Measurements from ENCODE around the gene RAVER1. TPM values are rescaled to one million over a fixed set of nuclear protein-coding genes. Genes with fewer than 3 reads are reported as not detected.
"Not testable (repeated sequence)": the region's sequence is repeated elsewhere in the genome, so short reads cannot be mapped to it uniquely, and the experiment has no call there.

The RAVER1 gene
- total RNA-seq, 1 donor from 2014 or later, result 10.1 TPM

DNA sequence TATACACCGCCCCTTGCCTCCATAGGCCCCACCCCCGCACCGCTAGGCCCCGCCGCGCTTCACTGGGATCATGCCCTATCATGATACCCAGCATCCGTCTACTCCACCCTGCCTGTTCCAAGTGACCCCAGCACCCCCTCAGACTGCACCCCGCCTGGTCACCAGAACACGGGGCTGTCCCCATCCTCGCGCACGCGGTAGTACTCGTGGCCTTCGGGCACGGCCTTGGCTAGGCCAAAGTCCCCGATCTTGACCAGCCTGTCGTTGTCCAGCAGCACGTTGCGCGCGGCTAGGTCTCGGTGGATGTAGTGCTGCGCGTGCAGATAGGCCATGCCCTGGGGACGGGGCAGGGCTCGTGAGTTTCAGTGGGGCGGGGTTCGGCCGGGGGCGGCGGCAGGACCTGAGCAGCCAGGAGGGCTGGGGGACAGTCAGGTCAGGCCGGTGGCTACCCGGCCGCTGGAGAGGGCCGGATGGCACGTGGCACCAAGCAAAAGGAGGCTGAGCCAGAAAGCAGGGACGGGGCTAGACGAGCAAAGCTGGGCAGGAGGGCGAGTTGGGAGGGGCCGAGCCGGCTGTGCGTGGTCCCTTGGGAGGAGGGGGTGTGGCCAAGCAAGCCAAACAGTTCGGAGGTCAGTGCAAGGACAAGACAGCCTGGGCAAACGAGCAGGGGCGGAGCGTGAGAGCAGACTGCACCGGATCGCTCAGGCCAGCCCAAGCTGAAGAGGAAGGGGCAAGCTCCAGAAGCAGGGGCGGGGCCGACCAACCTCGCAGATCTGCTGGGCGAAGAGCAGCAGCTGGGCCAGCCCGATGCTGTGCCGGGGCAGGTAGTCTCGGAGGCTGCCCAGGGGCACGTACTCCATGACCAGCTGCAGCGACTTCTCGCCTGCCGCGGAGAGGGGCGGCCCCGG lies 19.7 kb upstream of the RAVER1 start:
- ATAC-seq (peak; percentile 88), DNase-seq (ENCODE audit: missing footprints) (peak; percentile 86)
- intact Hi-C loops (cut with DNase I), result loop anchor here (1.0 kb wide), 1 partner anchor 20 kb away; the partner anchor contains the start of gene RAVER1

DNA sequence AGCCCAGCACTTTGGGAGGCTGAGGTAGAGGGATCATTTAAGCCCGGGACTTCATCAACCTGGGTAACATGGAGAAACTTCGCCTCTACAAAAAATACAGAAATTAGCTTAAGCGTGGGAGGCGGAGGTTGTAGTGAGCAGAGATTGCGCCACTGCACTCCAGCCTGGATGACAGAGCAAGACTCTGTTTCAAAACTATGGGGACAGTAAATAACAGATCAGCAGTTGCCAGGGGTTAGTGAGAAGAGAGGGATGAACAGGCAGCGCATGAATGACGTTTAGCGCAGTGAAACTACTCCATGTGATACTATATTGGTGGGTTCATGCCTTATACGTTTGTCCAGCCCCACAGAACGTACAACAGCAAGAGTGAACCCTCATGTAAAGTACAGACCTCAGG lies 13.2 kb upstream of the RAVER1 start:
- DNase-seq (ENCODE audit: missing footprints) (peak; percentile 83), ATAC-seq (peak; percentile 69)
- intact Hi-C loops (cut with DNase I), result no loop called here

DNA sequence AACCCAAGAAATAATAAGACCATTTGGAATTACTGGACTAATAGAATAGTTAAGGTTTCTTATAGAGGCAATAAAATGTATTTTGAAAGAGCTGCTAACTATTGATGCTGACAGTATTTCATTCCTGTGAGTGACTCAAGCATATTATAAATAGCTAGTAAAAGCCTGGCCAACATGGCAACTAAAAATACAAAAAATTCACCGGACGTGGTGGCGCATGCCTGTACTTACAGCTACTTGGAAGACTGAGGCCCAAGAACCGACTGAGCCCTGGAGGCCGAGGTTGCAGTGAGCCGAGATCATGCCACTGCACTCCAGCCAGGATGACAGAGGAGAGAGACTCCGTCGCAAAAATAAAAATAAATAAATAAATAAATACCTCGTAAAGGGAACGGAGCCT lies 11.5 kb upstream of the RAVER1 start:
- ATAC-seq (no peak), DNase-seq (ENCODE audit: missing footprints) (no peak)
- intact Hi-C loops (cut with DNase I), result no loop called here

DNA sequence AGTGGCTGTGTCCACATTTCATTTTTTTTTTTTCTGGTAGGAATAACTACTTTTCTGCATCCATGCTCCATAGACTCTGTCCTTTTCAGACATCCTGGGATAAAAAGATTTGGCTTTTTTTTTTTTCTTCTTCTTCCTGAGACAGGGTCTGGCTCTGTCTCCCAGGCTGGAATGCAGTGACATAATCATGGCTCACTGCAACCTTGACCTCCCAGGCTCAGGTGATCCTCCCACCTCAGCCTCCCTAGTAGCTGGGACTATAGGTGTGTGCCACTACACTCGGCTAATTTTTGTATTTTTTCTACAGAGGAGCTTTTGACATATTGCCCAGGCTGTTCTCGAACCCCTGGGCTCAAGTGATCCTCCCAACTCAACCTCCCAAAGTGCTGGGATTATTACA lies 10.2 kb upstream of the RAVER1 start:
- no peak for DNase-seq (ENCODE audit: missing footprints)
- ATAC-seq, result no peak
- intact Hi-C loops (cut with DNase I), result no loop called here

DNA sequence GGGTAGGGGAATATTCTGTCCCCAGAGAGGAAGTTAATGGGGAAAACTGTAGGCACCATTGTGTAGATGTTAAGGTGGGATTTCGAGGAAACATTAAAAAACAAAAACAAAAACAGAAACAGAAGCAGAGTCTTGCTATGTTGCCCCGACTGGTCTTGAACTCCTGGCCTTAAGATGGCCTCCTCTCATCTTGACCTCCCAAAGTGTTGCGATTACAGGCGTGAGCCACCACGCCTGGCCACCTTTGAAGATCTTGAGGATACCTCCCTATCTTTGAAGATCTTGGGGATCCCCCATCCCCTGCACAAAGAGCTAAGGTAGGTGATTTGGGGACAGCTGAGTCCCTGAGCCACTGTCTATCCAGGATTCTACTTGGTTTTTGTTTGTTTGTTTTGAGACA lies 6.6 kb upstream of the RAVER1 start:
- DNase-seq (ENCODE audit: missing footprints), result no peak
- intact Hi-C loops (cut with DNase I), result no loop called here
- ATAC-seq, result no peak

DNA sequence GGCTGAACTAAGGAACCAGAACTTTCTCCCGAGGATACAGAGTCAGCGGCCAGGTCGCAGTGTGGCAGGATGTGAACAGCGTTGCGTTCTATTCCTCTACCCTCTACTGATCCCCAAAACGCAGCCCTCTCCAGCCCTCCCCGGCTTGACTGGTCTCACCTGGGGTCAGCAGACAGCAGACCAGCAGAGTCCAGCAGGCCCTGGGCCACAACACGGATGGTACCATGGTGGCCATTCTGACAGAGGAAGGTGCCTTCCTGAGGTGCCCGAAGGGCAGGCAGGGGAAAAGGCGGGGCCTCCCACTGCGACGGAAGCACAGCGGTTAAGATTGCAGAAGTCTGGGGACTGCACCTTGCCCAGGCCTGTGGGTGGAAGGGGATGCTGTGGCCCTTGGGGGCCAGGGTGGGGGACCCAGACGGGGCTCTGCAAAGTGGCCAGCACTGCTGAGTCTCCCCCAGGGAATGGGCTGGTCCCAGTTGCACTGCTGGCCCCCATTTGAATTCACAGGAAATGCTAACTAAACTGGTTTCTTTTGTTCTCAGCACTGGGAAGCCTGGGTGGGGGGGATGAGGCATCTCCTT lies 6.1 kb upstream of the RAVER1 start, which contains the start of gene ICAM3:
Gene ICAM3 (minus strand): TSS at position 245 of the 581 bp plus-strand sequence. CDS start 10 bp downstream, at position 235.
- no peak for ATAC-seq
- DNase-seq (ENCODE audit: missing footprints), result peak; percentile 83
- intact Hi-C loops (cut with DNase I), result no loop called here

DNA sequence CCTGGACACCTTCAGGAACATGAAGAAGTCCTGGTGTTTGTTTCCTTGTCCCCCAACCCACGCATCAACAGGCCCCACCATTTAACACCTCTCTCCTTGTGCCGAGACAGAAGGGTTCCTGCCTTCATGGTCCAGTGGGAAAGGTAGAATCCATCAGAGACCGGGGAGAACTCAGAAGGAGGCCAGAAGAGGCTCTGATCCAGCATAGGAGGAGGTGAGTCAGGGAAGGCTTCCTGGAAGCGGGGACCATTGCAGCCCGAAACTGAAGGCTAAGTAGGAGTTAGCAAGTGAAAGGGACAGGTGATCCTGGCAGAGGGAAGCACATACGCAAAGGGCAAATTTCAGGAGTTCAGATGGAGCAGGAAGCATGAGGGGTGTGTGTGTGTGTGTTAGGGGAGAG lies 5.6 kb upstream of the RAVER1 start:
- intact Hi-C loops (cut with DNase I), result no loop called here
- no peak for ATAC-seq
- DNase-seq (ENCODE audit: missing footprints), result peak; percentile 22

DNA sequence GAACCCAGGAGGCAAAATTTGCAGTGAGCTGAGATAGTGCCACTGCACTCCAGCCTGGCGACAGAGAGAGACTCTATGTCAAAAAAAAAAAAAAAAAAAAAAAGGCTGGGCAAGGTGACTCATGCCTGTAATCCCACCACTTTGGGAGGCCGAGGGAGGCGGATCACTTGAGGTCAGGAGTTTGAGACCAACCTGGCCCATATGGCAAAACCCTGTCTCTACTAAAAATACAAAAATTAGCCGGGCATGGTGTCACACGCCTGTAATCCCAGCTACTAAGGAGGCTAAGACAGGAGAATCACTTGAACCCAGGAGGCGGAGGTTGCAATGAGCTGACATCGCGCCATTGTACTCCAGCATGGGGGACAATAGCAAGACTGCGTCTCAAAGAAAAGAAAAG lies 3.4 kb upstream of the RAVER1 start:
- ATAC-seq; intact Hi-C loops (cut with DNase I): not testable (repeated sequence)
- peak; percentile 32 for DNase-seq (ENCODE audit: missing footprints)

DNA sequence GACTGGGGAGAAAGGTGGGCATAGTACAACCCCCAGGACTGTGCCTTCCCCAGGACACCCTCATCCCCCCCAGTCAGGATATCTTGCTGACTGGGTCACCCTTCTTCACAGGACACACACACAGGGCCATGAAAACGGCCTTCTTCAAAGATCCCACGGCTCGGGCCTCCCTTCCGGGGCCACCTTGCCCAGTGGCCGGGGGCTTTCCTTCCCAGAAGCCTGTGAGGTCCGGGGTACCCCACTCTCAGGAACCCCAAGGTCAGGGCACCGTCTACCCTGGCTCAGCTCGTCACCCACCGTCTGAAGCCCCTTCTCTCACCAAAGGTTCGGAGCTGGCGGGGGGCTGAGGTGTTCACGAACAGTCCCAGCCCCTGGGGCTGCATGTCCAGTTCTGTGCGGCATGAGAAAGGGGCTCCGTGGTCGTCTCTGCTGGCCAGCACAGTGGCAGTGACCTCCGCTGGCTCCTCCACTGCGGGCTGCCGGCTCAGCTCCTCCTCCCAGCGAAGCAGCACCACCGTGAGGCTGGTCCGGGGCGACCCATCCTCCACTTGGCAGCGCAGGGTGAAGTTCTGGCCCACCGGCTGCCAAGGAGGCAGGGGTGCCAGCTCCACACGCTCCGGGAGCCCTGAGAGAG lies 2.1 kb upstream of the RAVER1 start:
- peak; percentile 62 for DNase-seq (ENCODE audit: missing footprints)
- intact Hi-C loops (cut with DNase I), result no loop called here
- peak; percentile 8 for ATAC-seq

DNA sequence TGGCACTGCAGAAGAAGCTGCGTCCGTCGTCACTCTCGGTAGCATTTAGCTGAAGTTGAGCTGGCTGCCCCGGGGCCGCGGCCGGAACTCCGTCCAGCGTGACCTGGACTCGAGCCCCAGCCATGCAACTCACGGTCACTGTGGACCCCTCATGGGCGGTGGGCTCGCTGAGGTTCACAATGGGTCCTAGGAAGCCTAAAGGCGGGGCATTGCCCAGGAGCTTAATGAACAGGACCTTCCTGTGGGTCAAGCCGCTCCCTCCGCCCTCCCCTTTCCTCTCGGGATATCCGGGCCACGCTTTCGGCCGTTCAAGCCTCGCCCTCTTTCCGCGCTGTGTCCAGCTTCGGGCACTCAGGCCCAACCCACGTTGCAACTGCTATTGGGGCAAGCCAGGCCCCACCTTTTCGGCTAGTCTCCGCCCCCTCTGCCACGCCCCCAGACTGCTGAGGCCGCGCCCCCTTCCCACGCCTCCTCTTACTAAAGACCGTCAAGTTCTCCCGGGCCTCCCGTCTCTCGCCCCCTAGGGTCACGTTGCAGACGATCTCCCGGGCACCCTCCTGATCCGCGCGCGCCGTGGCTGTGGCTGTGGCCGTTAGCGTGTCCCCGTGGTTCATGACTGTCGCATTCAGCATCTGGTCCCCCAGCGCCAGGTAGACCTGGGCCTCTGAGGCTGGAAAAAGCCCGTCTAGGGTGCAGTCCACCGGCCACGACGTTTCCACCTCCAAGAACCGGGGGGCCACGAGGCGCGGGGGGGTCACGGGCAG lies 1.4 kb upstream of the RAVER1 start:
- intact Hi-C loops (cut with DNase I), result no loop called here
- DNase-seq (ENCODE audit: missing footprints), result peak; percentile 95
- peak; percentile 93 for ATAC-seq

DNA sequence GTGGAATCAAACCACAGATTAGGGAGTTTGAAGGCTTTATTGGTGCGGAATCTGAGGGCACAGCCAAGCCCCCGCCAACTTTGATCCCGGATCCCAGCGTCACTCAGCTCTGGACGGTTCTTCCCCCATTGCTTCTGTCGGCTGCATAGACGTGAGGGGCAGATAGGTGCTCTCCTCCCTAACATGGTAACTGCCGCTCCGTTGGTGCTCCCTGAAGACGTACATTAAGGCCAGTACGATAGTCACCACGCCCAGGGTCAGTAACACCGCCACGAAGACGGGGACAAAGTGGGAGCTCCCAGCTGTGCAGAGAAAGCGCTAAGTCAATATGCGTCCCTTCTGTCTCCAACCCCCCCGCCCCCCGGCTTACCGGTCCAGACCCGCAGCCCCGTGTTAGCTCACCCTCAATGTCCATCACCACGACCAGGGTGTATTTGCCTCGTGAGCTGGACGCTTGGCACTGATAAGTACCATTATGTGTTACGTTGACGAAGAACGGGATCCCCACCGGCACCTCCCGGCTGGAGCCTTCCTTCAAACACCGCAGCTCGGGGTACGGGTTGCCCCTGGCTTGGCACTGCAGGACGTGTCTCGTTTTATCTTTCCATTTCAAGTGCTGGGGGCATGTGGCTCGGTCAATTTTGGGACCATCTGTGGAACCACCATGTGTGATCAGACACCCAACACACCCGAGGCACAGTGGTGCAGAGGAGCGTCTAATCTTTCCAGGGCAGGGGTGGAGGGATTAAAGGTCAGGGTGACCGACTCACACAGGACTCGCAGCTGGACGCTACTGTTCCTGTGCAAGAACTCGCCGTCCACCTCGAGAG lies 644 bp upstream of the RAVER1 start:
- ATAC-seq, result no peak

DNA sequence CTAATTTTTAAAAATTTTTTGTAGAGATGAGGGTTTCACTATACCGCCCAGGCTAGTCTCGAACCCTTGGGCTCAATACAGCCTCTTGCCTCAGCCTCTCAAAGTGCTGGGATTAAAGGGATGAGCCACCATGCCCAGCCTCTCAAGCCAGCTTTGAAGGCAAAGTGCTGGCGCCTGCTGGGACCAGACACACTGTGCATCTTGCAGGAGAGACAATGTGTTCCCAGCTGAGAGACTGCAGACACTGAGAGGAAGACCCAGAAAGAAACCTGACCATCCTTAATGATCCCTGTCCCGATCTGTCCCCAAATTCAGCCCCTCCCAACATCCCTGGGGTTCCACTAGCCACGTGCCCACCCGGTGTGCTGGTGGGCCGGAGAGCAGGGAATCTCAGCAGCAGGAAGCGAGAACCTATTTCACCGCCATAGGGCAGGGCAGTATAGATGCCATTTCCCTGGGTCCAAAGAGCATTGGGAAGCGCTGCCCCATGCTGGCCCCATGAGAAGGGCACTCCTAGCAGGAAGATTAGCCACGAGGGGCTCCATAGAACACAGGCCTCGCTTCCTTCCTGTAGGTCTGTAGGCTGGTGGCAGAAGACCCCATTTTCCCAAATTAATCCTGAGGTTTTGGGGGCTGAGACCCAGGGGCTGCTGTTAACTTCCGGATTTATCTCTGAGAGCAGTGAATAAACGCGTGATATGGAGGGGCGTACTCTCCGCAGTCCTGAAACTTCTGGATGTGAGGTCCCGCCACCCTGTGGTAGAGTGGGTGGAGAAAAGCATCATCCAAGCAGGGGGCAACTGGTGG lies 968 bp downstream of the RAVER1 start:
- DNase-seq (ENCODE audit: missing footprints) (peak; percentile 32), ATAC-seq (no peak)
- intact Hi-C loops (cut with DNase I), result loop anchor here (2.0 kb wide), 1 partner anchor 62 kb away; the partner anchor contains the start of gene ICAM1

More for the DNA sequence above, 644 bp upstream of the RAVER1 start:
- DNase-seq (ENCODE audit: missing footprints), result peak; percentile 61
- intact Hi-C loops (cut with DNase I), result loop anchor here (1.0 to 2.0 kb wide), 3 partner anchors 19 to 63 kb away; partner anchors contain the start of genes ICAM1 and TYK2

DNA sequence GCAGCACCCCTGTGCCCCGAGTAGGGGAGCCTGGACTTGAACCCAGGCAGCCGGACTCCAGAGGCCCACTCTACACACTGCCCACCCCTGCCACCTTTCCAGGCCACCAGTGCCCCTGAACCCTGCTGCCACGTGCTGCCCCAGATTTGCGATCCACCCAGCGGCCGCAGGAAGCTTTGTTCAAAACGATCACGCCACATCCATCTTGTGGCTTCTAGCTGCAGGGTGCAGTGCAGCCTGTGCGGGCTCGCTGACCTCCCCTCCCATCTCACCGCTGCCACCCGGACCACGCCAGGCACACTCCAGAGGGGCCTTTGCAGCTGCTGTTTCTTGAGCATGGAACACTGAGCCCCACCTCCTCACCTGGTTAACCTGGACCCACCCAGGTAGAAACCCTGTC lies 3.8 kb downstream of the RAVER1 start:
- intact Hi-C loops (cut with DNase I), result no loop called here
- DNase-seq (ENCODE audit: missing footprints), result peak; percentile 15

DNA sequence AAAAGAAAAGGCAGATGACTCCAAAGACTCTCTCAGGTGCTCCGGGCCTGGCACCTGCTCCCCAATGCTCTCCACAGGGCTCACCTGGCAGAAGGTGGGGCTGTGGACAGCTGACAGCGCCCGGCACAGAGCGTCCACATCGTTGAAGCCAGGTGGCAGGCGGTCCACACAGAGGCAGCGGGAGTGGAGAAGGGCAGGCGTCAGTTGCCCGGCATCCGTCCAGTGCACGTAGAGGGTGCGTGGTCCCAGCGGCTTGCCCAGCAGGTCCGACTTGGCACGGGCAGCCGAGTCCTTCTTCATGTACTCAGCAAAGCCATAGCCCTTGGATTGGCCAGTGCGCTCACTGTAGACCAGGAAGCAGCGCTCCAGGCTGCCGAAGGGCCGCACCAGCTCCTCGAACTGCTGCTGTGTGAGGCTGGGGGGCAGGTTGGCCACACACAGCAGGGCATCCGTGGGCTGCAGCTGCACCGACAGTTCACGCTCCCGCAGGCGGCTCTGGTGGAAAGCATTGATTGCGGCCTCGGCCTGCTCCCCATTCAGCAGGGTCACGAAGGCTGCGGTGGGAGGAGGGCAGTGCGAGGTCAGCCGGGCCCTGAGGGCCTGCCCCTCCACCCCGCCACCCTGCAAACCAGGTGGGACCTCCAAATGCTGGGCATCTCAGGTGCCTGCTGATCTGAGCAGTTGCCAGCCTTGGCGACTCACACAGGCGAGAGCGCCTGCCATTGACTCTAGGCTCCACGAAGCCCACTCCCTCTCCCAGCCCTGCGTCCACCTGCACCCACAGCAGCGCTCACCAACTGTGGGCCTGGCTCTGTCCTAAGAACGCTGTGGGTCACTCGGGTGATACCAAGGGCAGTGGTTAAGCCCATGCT lies 4.5 kb downstream of the RAVER1 start:
- DNase-seq (ENCODE audit: missing footprints) (peak; percentile 31), ATAC-seq (no peak)
- intact Hi-C loops (cut with DNase I), result no loop called here

More for the DNA sequence above, 3.8 kb downstream of the RAVER1 start:
- ATAC-seq, result no peak

DNA sequence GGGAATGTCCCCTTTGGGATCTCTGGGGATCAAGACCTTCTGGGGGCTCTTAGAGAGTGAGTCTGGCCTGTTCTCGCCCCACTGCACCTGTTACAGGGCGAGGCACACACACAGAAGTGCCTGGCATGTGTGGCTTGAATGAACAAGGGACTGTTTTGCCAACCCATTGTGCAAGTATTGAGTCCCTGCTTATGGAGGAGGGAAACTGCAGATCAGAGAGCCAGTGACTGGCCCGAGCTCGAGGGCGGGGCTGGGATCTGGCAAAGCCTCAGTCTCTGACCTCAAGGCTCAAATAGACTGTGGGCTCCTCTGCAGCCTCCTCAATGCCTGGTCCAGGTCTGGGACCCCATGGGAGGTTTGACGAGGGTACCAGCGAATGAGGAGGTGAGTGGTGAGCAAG lies 5.5 kb downstream of the RAVER1 start:
- DNase-seq (ENCODE audit: missing footprints), result peak; percentile 6
- no peak for ATAC-seq
- intact Hi-C loops (cut with DNase I), result no loop called here

DNA sequence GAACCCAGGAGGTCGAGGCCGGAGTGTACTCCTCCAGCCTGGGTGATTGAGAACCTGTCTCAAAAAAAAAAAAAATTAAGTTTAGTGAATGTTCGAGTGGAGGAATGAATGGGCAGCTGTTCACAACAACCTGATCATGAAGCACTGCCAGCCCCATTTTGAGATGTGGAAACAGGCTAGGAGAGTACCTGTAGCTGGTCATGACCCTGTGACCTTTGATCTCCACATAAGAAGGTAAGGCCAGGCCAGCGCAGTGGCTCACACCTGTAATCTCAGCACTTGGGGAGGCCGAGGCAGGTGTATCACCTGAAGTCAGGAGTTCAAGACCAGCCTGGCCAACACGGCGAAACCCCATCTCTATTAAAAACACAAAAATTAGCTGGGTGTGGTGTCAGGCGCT lies 7.6 kb downstream of the RAVER1 start:
- ATAC-seq (no peak), DNase-seq (ENCODE audit: missing footprints) (no peak)
- intact Hi-C loops (cut with DNase I), result no loop called here

Measured in Right ventricle myocardium inferior (tissue), 1 donor.